Panc1 (cell line): ENCODE measurements around the gene FRMD4A. TPM values are rescaled to one million over a fixed set of nuclear protein-coding genes. Genes with fewer than 3 reads are reported as not detected.

Experiments used
- ATAC-seq: fragments of 200-7000 bp; cut with Tn5 transposase; 2 replicates; pipeline ENCODE4 v1.9.1; 2020; ENCODE audit warnings: mild to moderate bottlenecking, moderate library complexity
- BruUV-seq: library from RNA; stranded (reverse); fragments of 400-500 nt; replicated peaks from 2 replicates; lab custom pipeline; 2021; lab: Mats Ljungman, UMichigan
- CTCF ChIA-PET: fragments of 300-600 bp; sonication (Branson Sonifier 250); formaldehyde crosslinking; loops from one replicate; lab custom pipeline; 2022; ENCODE audit warnings: antibody characterized with exemption; lab: Charles Lee
- POLR2A ChIA-PET: fragments of 300-600 bp; sonication (Branson Sonifier 250); formaldehyde crosslinking; loops from one replicate; lab custom pipeline; 2022; ENCODE audit warnings: antibody characterized with exemption; lab: Charles Lee
- DNase-seq: peaks from one replicate; pipeline ENCODE4 v3.0.0-alpha.2; 2010; ENCODE audit warnings: low read depth, low spot score
- H3K27ac ChIP-seq: 2 replicates; pipeline ENCODE4 v1.5.1; 2011; ENCODE audit warnings: mild to moderate bottlenecking, low read length, inconsistent platforms
- H3K27me3 ChIP-seq: fragments of 200-500 bp; sonication (Bioruptor generic); 2 replicates; pipeline ENCODE4 v1.6.0; 2014; ENCODE audit warnings: low read length, inconsistent platforms; ENCODE audit not compliant: control insufficient read depth, insufficient read depth
- H3K36me3 ChIP-seq: fragments of 200-500 bp; sonication (Bioruptor generic); 2 replicates; pipeline ENCODE4 v1.5.1; 2014; ENCODE audit warnings: inconsistent platforms, mild to moderate bottlenecking, low read length, moderate library complexity; ENCODE audit not compliant: control insufficient read depth, insufficient read depth
- H3K4me1 ChIP-seq: 2 replicates; pipeline ENCODE4 v1.5.1; 2011; ENCODE audit warnings: inconsistent platforms, mild to moderate bottlenecking, low read length, moderate library complexity; ENCODE audit not compliant: control insufficient read depth, insufficient read depth
- H3K4me3 ChIP-seq, 2 experiments: 2 replicates each; pipeline ENCODE4 v1.5.1; 2011 to 2012; ENCODE audit warnings: low read depth in 2 of 2, low read length in 2 of 2, mild to moderate bottlenecking in 2 of 2, inconsistent platforms in 1 of 2, moderate library complexity in 1 of 2
- H3K9me3 ChIP-seq: fragments of 200-500 bp; sonication (Bioruptor generic); 2 replicates; pipeline ENCODE4 v1.5.1; 2014; ENCODE audit warnings: low read depth, mild to moderate bottlenecking, inconsistent platforms, low read length, moderate library complexity; ENCODE audit not compliant: control insufficient read depth, insufficient read depth
- POLR2AphosphoS5 ChIP-seq: IDR thresholded peaks from 2 replicates; pipeline ENCODE4 v1.6.1; 2012; ENCODE audit warnings: mild to moderate bottlenecking, low read depth, low read length, moderate library complexity
- SIN3A ChIP-seq: IDR thresholded peaks from 2 replicates; pipeline ENCODE4 v1.6.1; 2012; ENCODE audit warnings: low read depth, mild to moderate bottlenecking, low read length, moderate library complexity, borderline replicate concordance; ENCODE audit not compliant: insufficient read depth
- TCF7L2 ChIP-seq: IDR thresholded peaks from 2 replicates; pipeline ENCODE4 v1.6.1; 2011; ENCODE audit warnings: mild to moderate bottlenecking, low read depth, low read length, inconsistent platforms
- in situ Hi-C: cut with HindIII; loops from 2 replicates; pipeline ENCODE4 v1.10.0; 2016; ENCODE audit warnings: low sequenced_read_pairs, low pct_unique_long_range_greater_than_20kb
- intact Hi-C: fragments of 100-400 bp; cut with micrococcal nuclease; formaldehyde crosslinking; loops from one replicate; pipeline ENCODE4 v1.10.0; 2022; ENCODE audit not compliant: unreplicated experiment
- total RNA-seq: library from RNA; stranded (reverse); gene quantifications from one replicate; pipeline ENCODE4 v1.2.1, GENCODE V29; 2021; ENCODE audit not compliant: unreplicated experiment
- TF ChIP-seq, protein P1 (sequence below), 2 experiments: IDR thresholded peaks; 2 replicates each; pipeline ENCODE4 v1.6.1; 2011 to 2012; ENCODE audit warnings: low read depth in 2 of 2, control low read depth in 1 of 2, low read length in 1 of 2, mild to moderate bottlenecking in 1 of 2, moderate library complexity in 1 of 2; ENCODE audit not compliant: insufficient read depth in 1 of 2
- TF ChIP-seq, protein P2 (sequence below): fragments of 450-650 bp; IDR thresholded peaks from 2 replicates; pipeline ENCODE4 v1.5.1; 2017; ENCODE audit warnings: mild to moderate bottlenecking

Gene FRMD4A
- total RNA-seq, 1 experiment from 2014 or later, result 7.1 TPM

DNA sequence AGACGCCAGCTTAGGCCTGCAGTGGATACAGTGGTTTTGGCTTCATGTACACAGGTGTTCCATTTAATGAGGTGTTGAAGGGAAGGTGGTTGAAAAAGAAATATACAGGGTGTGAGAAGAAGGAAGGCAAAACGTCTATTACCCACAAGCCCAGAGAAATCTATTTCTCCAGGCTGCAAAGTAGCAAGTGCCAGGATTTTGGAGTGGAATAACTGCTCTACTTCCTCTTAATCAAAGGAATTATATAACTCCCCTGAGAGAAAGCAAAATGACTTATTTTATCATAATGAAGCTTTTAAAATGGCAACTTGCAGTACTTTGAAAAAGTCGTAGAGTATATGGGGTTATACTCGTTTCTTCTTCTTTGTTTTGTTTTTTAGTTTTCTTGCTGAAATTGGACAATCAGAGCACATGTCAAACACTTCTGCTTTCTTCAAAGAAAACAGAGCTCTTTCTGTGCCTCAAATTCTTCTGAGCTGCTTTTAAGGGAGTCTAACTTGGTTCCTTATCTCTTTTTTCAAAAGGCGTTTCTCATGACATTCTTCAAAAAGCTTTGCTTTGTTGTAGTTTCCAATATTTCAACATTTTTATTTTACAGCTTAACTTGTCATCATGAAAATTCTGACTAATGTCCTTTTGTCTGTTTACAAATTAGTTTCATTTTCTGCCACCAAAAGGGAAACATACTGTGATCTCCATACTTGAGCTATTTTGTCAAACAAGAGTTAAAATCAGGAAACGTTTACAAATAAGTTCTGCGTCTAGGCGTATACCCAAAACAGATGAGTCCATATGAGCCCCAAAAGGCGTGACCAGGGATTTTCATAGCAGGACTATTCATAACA lies 289.7 kb downstream of the FRMD4A start:
- Histone ChIP-seq H3K27me3 (no peaks in the 10 kb centered on the region), H3K36me3 (no peaks in the 10 kb centered on the region), H3K4me1 (no peaks in the 10 kb centered on the region), H3K9me3 (no peaks in the 10 kb centered on the region), H3K27ac (no peak overlapping the region), H3K4me3 (no peak overlapping the region)
- ATAC-seq, result no peak
- intact Hi-C loops, result no loop called here
- no peak for TF ChIP-seq POLR2AphosphoS5
- no peak for TF ChIP-seq SIN3A
- TF ChIP-seq, protein P1, sequence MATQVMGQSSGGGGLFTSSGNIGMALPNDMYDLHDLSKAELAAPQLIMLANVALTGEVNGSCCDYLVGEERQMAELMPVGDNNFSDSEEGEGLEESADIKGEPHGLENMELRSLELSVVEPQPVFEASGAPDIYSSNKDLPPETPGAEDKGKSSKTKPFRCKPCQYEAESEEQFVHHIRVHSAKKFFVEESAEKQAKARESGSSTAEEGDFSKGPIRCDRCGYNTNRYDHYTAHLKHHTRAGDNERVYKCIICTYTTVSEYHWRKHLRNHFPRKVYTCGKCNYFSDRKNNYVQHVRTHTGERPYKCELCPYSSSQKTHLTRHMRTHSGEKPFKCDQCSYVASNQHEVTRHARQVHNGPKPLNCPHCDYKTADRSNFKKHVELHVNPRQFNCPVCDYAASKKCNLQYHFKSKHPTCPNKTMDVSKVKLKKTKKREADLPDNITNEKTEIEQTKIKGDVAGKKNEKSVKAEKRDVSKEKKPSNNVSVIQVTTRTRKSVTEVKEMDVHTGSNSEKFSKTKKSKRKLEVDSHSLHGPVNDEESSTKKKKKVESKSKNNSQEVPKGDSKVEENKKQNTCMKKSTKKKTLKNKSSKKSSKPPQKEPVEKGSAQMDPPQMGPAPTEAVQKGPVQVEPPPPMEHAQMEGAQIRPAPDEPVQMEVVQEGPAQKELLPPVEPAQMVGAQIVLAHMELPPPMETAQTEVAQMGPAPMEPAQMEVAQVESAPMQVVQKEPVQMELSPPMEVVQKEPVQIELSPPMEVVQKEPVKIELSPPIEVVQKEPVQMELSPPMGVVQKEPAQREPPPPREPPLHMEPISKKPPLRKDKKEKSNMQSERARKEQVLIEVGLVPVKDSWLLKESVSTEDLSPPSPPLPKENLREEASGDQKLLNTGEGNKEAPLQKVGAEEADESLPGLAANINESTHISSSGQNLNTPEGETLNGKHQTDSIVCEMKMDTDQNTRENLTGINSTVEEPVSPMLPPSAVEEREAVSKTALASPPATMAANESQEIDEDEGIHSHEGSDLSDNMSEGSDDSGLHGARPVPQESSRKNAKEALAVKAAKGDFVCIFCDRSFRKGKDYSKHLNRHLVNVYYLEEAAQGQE (IDR thresholded peaks at IDR 0.05; ENCODE audit: insufficient read depth in 1 of 2, low read depth in 2 of 2, low read length in 1 of 2), result no peak
- TF ChIP-seq TCF7L2, result no peak
- TF ChIP-seq, protein P2, sequence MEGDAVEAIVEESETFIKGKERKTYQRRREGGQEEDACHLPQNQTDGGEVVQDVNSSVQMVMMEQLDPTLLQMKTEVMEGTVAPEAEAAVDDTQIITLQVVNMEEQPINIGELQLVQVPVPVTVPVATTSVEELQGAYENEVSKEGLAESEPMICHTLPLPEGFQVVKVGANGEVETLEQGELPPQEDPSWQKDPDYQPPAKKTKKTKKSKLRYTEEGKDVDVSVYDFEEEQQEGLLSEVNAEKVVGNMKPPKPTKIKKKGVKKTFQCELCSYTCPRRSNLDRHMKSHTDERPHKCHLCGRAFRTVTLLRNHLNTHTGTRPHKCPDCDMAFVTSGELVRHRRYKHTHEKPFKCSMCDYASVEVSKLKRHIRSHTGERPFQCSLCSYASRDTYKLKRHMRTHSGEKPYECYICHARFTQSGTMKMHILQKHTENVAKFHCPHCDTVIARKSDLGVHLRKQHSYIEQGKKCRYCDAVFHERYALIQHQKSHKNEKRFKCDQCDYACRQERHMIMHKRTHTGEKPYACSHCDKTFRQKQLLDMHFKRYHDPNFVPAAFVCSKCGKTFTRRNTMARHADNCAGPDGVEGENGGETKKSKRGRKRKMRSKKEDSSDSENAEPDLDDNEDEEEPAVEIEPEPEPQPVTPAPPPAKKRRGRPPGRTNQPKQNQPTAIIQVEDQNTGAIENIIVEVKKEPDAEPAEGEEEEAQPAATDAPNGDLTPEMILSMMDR, result no peak
- DNase-seq, result no peak
- in situ Hi-C loops, result no loop called here
- BruUV-seq, result no TSS peak
- POLR2A ChIA-PET, result interaction anchor here (0.6 kb wide), 1 partner anchor 616 kb away, joined by 3 read pairs; no protein-coding TSS in a partner anchor
- CTCF ChIA-PET, result interaction anchor here (0.5 kb wide), 1 partner anchor 61 kb away, joined by 6 read pairs; no protein-coding TSS in a partner anchor

DNA sequence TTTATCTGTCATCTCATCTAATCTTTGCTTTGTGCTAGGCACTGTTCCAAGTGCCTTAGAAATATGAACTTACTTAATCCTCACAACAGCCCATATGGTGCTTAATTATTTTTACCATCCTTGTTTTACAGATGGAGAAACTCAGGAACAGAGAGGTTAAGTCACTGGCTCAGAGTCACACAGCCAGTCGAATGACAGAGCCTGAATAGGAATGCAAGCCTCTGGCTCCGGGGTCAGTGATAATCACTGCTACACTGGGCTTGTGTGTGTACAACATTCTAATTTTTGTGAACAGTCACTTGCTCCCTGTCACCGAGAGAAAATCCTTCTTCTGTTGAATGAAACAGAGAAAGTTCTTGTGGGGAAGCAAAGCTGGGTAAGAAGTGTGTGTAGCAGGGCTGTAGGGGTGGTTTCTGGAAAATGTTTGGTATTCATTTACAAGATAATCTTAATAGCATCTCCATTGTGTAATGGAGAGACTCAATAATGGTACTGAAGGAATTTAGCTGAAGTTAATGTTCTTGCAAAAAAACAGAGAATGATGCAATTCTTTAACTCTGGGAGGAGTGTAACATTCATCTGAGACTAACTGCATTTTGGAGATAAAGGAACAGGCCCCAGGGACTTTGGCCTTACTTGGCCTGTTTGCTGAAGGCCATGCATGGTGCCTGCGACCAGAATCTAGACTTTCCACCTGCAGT lies 290.6 kb downstream of the FRMD4A start:
- Histone ChIP-seq H3K4me1 (no peaks in the 10 kb centered on the region), H3K27me3 (no peaks in the 10 kb centered on the region), H3K4me3 (no peak overlapping the region), H3K9me3 (no peaks in the 10 kb centered on the region), H3K36me3 (no peaks in the 10 kb centered on the region), H3K27ac (no peak overlapping the region)
- no peak for DNase-seq
- ChIA-PET POLR2A (no interaction called here), CTCF (no interaction called here)
- BruUV-seq, result no TSS peak
- intact Hi-C loops, result no loop called here
- TF ChIP-seq POLR2AphosphoS5, result no peak
- no peak for TF ChIP-seq TCF7L2
- TF ChIP-seq, protein P1 (IDR thresholded peaks at IDR 0.05; ENCODE audit: insufficient read depth in 1 of 2, low read depth in 2 of 2, low read length in 1 of 2), result no peak
- no peak for TF ChIP-seq SIN3A
- TF ChIP-seq, protein P2, result no peak
- no peak for ATAC-seq
- in situ Hi-C loops, result no loop called here
